ENCODE data around the gene CLBA1.

CLBA1 gene

DNA sequence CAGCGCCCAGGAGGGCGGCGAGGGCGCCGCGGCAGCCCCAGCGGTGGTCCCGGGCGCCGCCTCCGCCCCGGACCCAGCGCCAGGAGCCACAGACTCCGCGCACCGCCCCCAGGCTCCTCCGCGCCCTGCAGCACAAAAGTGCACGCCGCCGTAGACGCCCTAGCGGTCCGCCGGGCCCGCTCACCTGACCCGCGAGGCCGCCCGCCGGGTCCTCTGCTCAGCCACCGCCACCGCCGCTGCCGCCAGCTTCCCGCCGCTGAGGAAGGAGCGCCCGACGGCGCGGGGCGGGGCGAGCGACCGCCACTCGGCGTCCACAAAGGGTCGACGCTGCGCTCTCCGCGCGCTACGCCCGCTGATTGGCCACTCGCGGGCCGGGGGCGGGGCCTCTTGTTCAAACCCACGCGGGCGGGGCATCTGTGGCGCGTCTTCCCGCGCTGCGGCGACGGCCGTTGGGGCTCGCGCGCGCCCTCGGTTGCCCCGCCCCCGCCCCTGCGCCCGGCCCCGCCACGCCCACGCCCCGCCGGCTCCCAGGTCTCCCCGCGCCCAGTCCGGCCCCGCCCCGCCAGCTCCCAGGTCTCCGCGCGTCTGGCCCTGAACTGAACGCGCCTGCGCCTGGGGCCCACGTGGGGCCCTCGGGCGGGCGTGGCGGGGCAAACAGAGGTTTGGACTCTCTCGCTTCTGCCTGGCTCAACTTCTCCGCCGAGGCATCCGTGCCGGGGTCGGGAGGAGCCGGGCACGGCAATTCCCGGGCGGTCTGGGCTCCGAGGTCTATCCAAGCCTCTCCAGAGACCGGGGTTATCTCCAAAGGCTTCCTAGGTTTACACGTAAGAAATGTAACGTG is 35.4 kb downstream of the CLBA1 start, which contains the start of gene CDCA4 (continued):
- TF ChIP-seq ZBTB20 (tag by site-specific recombination; IDR thresholded peaks at IDR 0.05) (no peak), ZNF585B (tag by site-specific recombination; IDR thresholded peaks at IDR 0.05) (no peak), ZNF335 (tag by site-specific recombination; conservative IDR thresholded peaks at IDR 0.05) (peak; percentile 95; the same call in 1 of the 2 replicates), SCRT2 (tag by site-specific recombination; IDR thresholded peaks at IDR 0.05) (no peak), ZNF341 (tag by site-specific recombination; IDR thresholded peaks at IDR 0.05; ENCODE audit: low read depth) (peak; percentile 67; the same call in 1 of the 2 replicates), SP3 (tag by site-specific recombination; IDR thresholded peaks at IDR 0.05) (peak; percentile 58)

- Histone ChIP-seq H3K36me3 (ENCODE audit: control insufficient read depth in 2 of 2, insufficient read depth in 1 of 2, low read length in 2 of 2) (peaks cover 10 to 18% of the 10 kb centered on the region in 2 experiments; a peak in 2 of 3 replicates), H3K9me3 (ENCODE audit: control insufficient read depth, insufficient read depth, low read depth, low read length) (no peaks in the 10 kb centered on the region), H3K27ac (ENCODE audit: extremely low read depth, low read depth, low read length) (peak overlapping the region; percentile 93), H3K4me3 (ENCODE audit: low read depth, low read length) (peak overlapping the region; percentile 59), H3K4me1 (ENCODE audit: control insufficient read depth, insufficient read depth, low read length) (peaks cover 11% of the 10 kb centered on the region)
- ChIA-PET POLR2A (interaction anchor here (1.0 to 3.1 kb wide), 8 partner anchors 11 to 48 kb away, joined by 3 to 28 read pairs (median 7); partner anchors contain the start of genes AHNAK2 and CLBA1), CTCF (interaction anchor here (0.6 to 7.1 kb wide), 3 partner anchors 9 to 24 kb away, joined by 7 to 59 read pairs (median 9); no protein-coding TSS in a partner anchor)
- TF ChIP-seq KLF8 (tag by site-specific recombination; IDR thresholded peaks at IDR 0.05) (peak; percentile 8; the same call in 1 of the 2 replicates), ZNF214 (tag by site-specific recombination; IDR thresholded peaks at IDR 0.05; ENCODE audit: borderline replicate concordance) (no peak), ZBTB8A (tag by site-specific recombination; IDR thresholded peaks at IDR 0.05) (peak; percentile 33), ATF2 (tag by site-specific recombination; IDR thresholded peaks at IDR 0.05; ENCODE audit: low read depth) (no peak), MEIS1 (CRISPR knock-in tag; IDR thresholded peaks at IDR 0.05; ENCODE audit: borderline replicate concordance) (no peak), ZNF223 (tag by site-specific recombination; IDR thresholded peaks at IDR 0.05) (no peak), ZBTB48 (tag by site-specific recombination; IDR thresholded peaks at IDR 0.05) (no peak), ZNF843 (tag by site-specific recombination; IDR thresholded peaks at IDR 0.05) (0 out of 2 replicates have a peak, but pooled peaks have one; percentile 14), ZNF621 (tag by site-specific recombination; IDR thresholded peaks at IDR 0.05) (no peak), ZNF530 (tag by site-specific recombination; IDR thresholded peaks at IDR 0.05; ENCODE audit: low read depth) (no peak), REPIN1 (tag by site-specific recombination; IDR thresholded peaks at IDR 0.05; ENCODE audit: low read depth) (0 out of 2 replicates have a peak, but pooled peaks have one; percentile 28), GLIS1 (tag by site-specific recombination; IDR thresholded peaks at IDR 0.05) (no peak), ZNF501 (tag by site-specific recombination; IDR thresholded peaks at IDR 0.05) (no peak), ZNF114 (tag by site-specific recombination; IDR thresholded peaks at IDR 0.05) (no peak), ZNF26 (tag by site-specific recombination; IDR thresholded peaks at IDR 0.05) (no peak), ZNF175 (tag by site-specific recombination; IDR thresholded peaks at IDR 0.05) (no peak), ZNF37A (tag by site-specific recombination; IDR thresholded peaks at IDR 0.05) (no peak), ZNF324 (tag by site-specific recombination; IDR thresholded peaks at IDR 0.05) (no peak), PRDM1 (tag by site-specific recombination; IDR thresholded peaks at IDR 0.05) (0 out of 2 replicates have a peak, but pooled peaks have one; percentile 18), SP7 (tag by site-specific recombination; IDR thresholded peaks at IDR 0.05) (peak; percentile 10; the same call in 1 of the 2 replicates)
- TF ChIP-seq, protein P1, sequence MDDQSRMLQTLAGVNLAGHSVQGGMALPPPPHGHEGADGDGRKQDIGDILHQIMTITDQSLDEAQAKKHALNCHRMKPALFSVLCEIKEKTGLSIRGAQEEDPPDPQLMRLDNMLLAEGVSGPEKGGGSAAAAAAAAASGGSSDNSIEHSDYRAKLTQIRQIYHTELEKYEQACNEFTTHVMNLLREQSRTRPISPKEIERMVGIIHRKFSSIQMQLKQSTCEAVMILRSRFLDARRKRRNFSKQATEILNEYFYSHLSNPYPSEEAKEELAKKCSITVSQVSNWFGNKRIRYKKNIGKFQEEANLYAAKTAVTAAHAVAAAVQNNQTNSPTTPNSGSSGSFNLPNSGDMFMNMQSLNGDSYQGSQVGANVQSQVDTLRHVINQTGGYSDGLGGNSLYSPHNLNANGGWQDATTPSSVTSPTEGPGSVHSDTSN (CRISPR knock-in tag; IDR thresholded peaks at IDR 0.05) = no peak
- TF ChIP-seq, protein P2, sequence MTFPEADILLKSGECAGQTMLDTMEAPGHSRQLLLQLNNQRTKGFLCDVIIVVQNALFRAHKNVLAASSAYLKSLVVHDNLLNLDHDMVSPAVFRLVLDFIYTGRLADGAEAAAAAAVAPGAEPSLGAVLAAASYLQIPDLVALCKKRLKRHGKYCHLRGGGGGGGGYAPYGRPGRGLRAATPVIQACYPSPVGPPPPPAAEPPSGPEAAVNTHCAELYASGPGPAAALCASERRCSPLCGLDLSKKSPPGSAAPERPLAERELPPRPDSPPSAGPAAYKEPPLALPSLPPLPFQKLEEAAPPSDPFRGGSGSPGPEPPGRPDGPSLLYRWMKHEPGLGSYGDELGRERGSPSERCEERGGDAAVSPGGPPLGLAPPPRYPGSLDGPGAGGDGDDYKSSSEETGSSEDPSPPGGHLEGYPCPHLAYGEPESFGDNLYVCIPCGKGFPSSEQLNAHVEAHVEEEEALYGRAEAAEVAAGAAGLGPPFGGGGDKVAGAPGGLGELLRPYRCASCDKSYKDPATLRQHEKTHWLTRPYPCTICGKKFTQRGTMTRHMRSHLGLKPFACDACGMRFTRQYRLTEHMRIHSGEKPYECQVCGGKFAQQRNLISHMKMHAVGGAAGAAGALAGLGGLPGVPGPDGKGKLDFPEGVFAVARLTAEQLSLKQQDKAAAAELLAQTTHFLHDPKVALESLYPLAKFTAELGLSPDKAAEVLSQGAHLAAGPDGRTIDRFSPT (tag by site-specific recombination; IDR thresholded peaks at IDR 0.05) = no peak
- TF ChIP-seq, protein P3, sequence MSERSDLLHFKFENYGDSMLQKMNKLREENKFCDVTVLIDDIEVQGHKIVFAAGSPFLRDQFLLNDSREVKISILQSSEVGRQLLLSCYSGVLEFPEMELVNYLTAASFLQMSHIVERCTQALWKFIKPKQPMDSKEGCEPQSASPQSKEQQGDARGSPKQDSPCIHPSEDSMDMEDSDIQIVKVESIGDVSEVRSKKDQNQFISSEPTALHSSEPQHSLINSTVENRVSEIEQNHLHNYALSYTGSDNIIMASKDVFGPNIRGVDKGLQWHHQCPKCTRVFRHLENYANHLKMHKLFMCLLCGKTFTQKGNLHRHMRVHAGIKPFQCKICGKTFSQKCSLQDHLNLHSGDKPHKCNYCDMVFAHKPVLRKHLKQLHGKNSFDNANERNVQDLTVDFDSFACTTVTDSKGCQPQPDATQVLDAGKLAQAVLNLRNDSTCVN (tag by site-specific recombination; optimal IDR thresholded peaks at IDR 0.05) = no peak
Measured at GRCh38 chr14:105021656-105022275, 36.2 kb downstream of the CLBA1 start.
